HG02938 (cell line): ENCODE results near the gene RNLS.

Experiments used
- ATAC-seq: cut with Tn5 transposase; IDR thresholded peaks from one replicate; pipeline ENCODE4 v1.9.1; 2021; ENCODE audit warnings: mild to moderate bottlenecking, moderate library complexity; ENCODE audit not compliant: unreplicated experiment

RNLS gene

DNA sequence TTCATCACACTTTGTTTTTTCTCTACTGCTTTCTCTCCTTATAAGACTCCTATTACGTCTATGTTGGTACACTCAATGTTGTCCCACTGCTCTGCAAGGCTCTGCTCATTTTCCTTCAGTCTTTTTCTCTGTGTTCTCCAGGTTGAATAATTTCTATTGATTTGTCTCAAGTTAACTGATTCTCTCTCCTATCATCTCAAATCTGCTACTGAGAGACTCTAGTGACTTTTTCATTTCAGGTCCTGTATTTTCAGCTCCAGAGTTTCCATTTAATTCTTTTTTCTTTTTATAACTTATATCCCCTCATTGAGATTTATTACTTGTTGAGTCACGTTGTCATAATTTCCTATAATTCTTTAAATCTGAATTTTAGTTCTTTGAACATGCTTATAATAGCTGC, 100.9 kb downstream of the RNLS start:
- ATAC-seq, result no peak

DNA sequence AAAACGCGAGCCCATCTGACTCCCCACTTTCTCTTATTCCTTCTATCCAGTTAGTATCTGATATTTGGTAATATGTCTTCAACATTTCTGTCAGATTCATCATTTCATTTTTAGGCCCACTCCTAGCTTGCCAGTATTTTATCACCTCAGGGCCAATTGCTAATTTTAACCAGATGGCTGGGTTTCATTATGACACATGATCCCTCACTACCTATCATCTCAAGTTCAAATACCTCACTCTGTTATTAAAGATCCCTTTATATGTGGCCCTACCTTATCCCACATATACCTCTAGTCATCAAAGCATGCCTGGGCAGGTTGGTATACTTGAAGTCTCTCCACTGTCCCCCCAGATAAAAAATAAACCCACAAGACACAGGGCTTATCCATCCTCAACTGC, 104.9 kb downstream of the RNLS start:
- ATAC-seq, result no peak

DNA sequence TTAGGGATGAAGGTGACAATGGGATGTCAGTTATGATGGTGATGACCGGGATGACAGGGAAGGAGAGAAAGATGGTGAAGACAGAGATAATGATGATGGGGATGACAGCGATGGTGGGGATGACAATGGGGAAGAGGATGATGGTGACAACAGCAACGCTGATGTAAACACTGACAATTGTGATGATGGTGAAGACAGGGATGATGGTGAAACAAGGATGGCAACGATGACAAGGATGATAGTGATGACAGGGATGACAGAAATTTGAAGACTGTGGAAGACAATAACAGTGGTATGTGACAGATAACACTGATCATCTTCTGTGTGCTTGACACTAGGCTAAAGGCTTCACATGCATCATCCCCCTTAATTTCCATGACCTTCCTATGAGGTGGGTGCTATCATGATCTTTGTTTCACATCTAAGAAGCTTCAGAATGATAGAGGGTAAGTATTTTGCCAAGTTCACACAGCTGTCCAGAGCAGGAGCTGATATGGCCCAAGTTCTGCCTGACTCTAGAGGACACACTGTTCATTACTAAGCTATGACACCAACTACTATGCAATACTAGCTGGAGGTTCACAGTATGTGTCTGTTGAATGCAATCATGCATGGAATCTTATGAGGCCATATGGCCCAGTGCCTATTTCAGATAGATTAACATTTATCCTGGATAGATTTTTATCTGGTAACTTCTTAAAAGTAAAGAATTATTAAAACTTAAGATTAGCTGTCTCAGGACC, 105.6 kb downstream of the RNLS start:
- ATAC-seq, result no peak

DNA sequence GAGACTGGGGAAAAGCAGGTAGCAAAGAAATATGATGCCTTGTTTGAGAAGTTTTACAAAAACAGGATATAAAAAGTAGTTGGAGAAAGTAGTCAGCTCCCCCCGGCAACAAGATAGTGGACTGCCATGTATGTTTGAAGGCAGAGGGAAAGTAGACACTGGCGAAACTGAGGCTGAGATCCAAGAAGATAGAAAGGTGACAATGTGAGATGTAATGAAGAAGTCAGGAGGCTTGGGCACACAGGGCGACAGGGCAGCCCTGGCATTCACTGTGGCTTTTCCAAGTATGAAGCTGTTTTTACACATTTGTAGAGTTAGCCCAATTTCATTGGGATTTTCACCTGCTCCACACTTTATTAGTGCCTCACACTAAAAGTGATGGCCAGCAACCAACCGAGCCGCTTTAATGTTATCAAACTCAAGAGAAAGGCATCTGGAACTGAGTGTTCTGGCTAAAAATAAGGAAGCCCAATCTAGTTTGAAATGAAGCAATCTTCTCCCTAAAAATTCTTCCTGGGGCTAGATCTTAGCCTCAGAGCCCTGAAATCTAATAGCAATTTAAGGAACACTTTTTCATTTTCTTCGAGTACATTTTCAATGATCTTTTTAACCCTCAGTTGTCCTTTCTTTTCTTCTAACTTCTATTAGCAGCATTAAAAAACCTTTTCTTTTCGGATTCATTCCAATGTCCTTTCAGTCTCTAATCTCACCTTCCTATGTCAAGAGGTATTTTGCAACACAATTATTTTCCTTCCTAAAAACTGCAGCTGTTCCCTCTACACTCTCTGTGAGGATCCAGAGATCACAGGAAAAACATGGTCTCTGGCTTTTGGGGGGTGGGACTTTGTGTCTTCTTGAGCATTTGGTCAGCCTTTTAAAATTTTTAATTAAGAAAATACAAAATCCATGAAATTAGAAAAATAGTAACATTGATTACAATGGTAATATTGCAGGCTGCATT, 108.0 kb downstream of the RNLS start:
- no peak for ATAC-seq

DNA sequence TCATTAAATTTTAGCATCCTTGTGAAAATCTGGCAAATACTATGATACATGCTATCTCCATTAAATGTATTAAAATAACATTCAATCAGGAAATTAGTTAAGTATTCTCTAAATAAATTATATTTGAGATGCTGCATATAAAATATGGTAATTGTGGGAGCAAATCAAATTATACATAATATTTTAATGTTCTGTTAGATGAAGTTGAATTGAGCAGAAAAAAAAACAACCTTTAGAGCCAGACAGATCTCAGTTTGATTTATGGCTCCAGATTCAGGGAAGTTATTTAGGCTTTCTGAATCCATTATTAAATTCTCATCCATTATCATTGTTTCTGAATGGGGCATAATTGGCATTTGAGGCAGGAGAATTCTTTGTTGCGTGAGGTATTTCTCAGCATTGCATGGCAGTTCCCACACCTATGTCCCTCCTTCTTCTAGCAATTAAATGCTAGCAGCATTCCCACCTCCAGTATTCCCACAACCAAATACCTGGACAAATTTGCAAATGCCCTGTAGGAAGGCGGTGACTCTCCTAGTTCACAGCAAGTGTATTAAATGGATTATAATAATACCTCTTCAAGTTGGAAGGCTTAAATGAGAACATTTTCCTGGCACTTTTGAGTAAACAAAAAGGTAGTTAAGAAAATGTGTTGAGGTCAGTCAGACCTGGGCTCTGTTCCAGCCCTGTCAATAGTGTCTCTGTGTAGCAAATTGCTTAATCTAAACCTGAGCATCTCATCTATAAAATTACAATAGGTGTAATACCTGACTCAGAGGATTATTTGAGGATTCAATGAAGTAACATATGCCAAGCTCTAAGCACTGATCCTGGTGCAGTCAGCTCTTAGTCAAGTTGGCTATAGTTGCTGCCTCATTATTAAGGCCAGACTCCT, 108.9 kb downstream of the RNLS start:
- ATAC-seq, result no peak

DNA sequence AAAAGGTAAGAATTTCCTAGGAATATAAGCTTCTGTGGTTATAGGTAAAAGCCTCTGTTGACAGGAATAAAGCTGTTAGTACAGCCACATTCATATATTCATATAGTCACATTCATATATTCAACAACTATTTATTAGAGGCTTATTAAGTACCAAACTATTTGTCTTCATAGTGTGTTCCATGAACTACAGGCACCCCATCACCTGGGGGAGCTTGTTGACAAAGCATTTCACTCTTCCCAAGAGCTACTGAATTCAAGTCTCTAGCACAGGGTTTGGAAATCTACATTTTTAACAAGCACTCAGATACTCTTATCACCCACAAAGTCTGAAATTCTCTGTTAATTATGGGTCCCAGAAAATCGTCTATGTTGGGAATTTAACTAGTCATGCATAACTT, 110.6 kb downstream of the RNLS start:
- ATAC-seq, result no peak

DNA sequence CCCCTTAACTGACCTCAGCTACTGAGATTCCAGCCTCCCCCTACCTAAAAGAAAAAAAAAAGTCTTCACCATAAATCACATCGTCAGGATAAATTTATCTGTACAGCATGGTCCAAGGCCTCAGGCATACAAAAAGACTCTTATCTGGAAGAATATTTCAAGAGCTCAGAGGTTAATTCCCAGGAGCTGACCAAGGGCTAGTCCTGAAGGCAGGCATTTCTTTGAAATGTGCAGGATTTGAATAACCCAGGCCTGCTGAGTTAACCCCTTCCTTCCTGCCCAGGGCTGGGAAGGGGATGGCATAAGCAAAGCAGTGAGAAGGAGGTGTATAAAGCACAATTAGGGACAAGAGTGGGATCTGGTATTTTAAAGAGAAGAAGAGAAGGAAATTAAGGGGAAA, 111.2 kb downstream of the RNLS start:
- no peak for ATAC-seq

DNA sequence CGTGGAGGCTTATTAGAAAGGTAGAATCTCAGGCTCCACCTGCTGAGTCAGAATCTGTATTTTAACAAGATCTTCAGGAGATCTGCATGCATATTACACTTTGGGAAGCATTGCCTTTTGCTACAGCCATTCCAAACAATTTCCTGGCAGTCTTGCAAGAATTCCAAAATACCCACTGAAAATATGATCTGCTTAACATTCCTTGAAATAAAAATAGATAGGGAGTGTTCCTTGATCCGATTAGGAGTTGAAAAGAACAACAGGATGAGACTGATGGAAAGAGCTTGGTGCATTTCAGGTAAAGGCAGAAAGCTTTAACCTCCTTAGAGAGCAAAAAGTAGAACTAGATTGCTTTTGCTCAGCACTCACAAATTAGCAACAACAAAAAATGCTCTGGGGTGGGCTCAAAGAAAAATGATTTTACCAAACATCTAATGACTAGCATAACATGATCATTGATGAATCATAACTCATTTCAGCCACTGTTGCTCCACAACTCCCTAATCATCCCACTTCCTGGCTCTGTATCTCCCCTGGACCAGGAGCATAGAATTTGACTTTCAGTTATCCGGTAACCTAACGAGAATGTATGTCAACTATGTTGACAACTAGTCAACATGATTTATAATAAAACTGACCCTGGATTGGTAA, 115.2 kb downstream of the RNLS start:
- no peak for ATAC-seq

DNA sequence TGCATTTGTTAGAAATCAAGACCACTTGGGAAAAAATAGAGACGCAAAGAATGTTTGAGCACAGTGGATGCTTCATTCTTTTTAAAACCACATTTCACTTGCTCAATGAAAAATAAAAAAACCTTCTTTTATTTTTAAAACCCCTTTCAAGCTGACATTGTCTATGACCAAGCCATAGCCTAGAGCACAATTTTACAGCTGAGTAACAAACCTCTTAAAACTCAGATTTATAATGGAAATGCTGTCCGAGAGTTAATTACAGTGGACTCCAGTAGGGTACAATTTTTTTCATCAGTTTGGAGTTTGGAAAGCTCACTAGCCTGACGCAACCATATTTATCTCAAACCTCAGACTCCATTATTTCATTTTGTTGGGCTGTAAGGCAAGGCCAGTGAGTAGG, 116.3 kb downstream of the RNLS start:
- no peak for ATAC-seq

DNA sequence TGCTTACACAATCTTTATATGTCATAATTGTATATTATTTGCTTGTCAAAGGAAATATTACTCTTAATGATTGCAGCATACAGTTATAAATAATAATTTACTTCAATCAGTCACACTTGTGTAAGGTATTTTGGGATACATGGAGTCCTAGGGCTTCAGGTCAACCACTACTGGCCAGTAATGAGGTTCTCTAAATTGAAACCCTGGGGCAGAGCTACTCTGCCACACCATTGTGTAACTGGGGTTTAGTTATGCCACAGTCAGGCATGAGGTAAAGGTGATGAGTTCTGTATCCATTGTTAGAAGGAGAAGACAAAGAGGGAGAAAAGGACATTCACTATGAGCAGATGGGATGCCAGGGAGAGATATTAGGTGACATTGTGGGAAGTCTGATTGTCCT, 117.4 kb downstream of the RNLS start:
- no peak for ATAC-seq

DNA sequence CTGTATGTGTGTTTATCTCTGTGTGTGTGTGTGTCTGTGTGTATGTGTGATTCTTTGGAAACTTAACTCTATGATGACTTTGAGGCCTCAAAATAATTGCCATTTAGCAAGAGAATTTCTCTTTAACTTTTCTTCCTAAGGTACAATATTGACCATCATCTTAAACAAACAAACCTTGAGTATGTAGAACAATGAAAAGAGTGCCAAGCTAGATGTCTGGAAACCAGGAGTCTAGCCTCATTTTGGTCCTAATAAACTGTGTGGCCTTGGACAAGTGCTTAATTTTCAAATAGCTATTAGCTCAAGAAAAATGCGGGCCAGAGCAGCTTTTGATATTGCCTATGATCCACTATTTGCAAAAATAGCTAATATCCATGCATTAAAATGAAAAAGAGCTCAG, 119.3 kb downstream of the RNLS start:
- ATAC-seq, result no peak

DNA sequence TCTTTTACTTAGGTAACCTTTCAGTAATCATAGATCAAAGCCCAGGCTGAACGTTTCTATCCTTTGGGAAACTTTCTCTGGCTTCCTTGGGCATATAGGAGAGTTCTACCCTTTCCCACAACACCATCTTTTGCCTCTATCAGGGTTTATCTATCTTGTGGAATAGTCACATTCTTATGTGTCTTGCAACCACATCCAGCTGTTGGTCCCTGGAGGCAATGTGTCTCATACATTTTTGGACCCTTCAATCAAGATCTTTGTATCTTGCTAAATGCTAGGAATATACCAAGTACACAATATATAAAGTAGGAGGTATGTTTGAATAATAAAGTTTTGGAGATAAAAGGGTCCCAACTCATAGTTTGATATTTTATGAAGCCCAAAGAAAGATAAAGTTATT, 121.7 kb downstream of the RNLS start:
- no peak for ATAC-seq

DNA sequence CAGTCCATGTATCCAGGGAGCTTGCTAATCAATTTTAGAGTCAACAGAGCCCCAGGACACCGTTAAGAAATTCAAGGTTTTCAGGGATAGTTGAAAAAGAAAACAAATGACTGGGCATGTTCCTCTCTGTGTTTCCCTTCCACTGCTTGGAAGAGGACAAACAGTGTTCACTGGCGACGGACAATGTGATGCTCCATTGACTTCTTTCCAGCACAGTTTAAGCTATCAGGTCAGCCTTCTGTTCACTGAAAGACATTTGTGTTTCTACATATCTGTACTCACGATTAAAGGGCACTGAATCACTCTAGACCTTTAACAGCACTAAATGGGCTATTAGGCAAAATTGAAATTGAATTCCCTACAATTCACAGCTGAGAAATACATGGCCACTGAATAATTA, 123.6 kb downstream of the RNLS start:
- no peak for ATAC-seq

DNA sequence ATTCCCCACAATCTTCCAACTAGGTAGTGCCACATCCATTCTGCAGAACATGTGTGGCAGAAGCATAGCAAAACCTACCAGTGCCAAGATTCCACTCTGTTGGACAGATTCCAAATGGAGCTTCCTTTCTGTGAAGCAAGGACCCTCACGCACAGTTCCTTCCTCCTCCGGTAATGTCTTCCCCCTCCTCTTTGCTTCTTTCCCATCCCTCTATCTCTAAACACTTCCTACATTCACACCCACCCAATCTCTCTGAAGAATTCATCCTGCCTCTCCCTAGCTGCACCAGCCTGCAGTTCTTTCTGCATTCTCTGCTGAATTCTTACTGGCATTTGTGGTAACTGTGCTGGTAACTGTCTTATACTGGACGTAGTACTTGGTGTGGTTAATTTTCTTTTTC, 124.9 kb downstream of the RNLS start:
- ATAC-seq, result no peak

DNA sequence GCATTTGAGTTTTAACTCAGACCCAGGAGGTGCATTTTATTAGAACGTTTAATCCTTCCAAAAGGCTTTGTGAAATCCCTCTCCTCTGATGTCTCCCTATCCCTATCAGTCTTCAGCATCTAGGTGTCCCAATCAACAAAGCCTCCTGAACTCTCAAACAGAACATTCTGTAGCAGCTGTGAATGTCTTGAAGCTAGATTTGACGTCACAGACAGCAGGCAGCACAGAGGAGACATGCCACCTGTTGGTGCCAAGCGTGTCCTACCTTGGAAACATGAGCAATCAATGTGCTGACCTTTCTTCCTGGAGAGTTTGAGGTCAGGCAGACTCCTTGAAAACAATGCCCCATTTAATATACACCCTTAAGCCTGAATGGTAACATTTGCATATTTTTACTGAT, 125.5 kb downstream of the RNLS start:
- ATAC-seq, result no peak

DNA sequence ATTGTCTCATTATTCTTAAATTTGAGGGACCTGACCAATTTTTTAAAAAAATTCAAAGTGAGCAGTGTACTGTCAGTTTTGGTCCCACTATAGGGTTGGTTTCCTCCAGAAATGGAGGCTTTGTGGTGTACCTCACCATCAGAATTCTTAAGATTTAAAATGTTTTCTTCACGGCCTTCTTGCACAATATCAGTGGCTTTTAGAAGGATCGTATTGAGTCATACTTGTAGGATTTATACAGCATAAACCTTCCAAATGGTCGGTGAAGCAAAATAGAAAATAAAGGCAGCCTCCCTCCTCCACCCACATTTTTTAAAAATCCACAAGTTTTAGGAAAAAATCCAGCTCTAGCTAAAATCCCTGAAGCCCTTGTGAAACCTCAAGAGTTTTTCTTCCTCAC, 126.4 kb downstream of the RNLS start:
- no peak for ATAC-seq

DNA sequence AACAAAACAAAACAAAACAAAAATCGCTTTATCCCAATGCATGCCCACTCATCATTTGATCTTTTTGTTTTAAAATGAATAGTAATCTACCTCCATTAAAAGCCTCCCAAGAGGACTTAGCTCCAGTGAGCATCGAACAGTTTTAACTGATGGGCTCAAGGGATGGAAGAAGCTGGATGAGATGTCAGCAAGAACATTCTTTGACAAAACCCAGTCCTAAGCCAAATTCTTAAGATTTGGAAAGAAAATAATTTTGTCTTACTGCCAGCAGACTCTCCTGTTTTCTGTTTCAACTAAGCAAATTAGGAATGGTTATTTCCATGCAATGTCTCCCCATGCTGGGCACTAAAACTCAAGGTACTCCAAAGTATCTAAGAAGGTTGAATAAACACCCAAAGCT, 127.3 kb downstream of the RNLS start:
- no peak for ATAC-seq

DNA sequence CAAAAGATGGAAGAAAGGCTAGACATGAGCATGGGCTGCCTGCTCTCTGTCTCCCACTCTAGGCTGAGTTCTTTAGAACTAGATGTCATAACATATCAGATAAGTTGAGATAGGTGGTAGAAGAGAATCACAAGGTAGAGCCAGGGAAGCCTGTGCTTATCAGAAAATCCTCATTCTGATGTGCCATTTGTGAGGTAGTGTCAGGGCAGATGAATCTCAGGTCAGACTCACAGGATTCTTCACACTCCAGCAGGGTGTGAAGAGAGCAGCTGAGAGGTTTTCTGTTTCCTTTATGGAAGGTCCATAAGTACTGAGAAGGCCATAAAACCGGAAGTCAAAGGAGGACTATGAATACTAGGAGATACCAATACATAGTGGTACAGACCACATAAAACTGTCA, 132.9 kb downstream of the RNLS start:
- no peak for ATAC-seq

DNA sequence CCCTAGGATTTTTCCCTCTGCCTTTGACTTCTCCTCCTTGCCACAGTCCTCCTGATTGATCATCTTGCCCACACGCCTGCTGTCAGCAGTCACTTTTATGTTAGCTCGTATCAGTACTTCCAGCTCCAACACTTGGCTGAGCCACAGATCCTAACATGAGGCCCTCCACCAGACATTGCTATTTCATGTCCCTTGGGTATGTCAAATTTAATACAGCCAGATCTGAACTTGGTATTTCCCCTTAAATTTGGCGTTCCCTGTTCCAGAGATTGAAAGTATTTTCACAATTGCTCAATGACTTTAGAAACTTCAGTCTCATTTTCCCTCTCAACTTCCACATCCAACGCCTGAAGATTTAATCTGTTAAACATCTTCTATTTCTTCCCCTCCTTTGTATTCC, 140.4 kb downstream of the RNLS start:
- ATAC-seq, result no peak

DNA sequence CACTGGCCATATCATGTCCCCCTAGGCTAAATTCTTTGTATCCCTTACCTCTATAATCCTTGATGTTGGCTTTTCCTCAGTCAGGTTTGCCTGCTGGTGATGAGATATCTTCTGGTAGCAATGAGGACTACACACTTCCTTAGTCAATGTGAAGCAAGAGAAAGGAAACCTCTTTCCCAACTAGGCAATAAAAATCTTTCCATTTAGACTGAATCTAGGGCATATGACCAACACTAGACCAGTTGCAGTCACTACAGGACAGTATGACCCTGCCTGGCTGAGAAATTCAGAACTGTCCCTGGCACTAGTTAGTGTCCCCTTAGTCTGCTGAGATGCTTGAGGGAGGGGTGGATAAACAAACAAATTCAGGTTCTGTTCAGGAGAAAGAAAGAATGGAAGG, 142.6 kb downstream of the RNLS start:
- no peak for ATAC-seq

DNA sequence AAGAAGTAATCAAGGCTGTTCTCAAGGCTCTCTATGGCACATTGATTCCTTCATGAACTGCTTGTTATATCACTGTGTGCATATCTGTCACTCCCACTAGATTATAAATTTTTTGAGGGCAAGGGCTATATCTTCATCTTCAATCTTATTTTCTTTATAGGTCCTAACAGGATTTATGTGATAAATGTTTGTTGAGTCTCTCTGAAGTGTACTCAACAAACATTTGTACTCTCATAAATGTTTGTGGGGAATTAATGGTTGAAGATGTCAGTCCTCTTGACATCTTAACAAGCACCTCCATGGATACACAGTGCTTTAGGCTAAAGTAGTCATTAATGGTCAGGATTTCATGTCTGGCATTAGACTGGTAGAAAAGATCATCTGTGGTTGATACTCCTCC, 143.2 kb downstream of the RNLS start:
- ATAC-seq, result no peak
